ENCODE data around the gene PAX5. TPM values are rescaled to one million over a fixed set of nuclear protein-coding genes. Genes with fewer than 3 reads are reported as not detected.

Gene PAX5
- total and polyA plus RNA-seq, 2 donors (not counting 1 experiment from before 2014, with no cell fraction given): not detected

DNA sequence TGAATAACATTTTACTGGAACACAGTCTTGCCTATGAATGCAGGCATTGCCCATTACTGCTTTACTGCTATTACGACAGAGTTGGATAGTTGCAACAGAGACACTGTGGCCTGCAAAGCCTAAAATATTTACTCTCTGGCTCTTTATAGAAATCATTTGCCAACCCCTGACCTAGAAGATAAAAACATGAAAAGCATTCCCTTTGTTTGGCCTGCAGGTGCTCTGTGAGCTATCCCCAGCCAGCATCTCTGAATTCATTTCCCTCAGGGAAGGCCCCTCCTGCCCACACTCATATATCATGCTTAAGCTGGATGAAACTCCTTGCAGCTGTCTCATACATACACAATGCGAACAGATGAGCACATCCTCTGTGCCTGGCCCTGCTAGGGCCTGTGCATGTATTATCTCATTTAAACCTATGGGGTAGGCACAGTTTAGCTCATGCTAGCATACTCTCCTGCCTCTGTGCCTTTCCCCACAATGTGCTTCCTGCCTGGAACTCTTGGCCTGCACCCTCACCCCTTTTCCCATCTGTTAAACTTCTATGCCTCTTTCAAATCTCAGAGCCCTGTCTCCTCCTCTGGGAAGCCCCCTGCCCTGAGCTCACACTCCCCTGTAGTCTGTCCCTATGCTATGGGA, 193.1 kb downstream of the PAX5 start:
- Histone ChIP-seq H3K36me3 (ENCODE audit: control insufficient read depth, insufficient read depth, low read length) (no peaks in the 10 kb centered on the region), H3K27ac (ENCODE audit: insufficient read depth, low read length) (no peak overlapping the region), H2AFZ (ENCODE audit: low read length) (no peak overlapping the region), H3K27me3 (ENCODE audit: control insufficient read depth, insufficient read depth, low read length) (peaks cover 6% of the 10 kb centered on the region), H3K4me1 (ENCODE audit: control insufficient read depth, extremely low read depth, insufficient read depth, low read length) (no peaks in the 10 kb centered on the region), H3K79me2 (ENCODE audit: control insufficient read depth, insufficient read depth, low read length) (no peaks in the 10 kb centered on the region), H3K9me3 (ENCODE audit: control insufficient read depth, insufficient read depth, low read depth, low read length) (no peaks in the 10 kb centered on the region), H3K4me2 (ENCODE audit: extremely low read depth, insufficient read depth, low read length) (no peak overlapping the region), H4K20me1 (ENCODE audit: control insufficient read depth, extremely low read depth, insufficient read depth, low read length) (no peaks in the 10 kb centered on the region), H3K9ac (ENCODE audit: insufficient read depth, low read length) (no peak overlapping the region), H3K4me3 (replicated peaks in 1 of 4; ENCODE audit: control extremely low read depth in 1 of 4, insufficient read depth in 1 of 4, low read depth in 3 of 4, low read length in 4 of 4) (no peak overlapping the region)
- TF ChIP-seq, protein P1, sequence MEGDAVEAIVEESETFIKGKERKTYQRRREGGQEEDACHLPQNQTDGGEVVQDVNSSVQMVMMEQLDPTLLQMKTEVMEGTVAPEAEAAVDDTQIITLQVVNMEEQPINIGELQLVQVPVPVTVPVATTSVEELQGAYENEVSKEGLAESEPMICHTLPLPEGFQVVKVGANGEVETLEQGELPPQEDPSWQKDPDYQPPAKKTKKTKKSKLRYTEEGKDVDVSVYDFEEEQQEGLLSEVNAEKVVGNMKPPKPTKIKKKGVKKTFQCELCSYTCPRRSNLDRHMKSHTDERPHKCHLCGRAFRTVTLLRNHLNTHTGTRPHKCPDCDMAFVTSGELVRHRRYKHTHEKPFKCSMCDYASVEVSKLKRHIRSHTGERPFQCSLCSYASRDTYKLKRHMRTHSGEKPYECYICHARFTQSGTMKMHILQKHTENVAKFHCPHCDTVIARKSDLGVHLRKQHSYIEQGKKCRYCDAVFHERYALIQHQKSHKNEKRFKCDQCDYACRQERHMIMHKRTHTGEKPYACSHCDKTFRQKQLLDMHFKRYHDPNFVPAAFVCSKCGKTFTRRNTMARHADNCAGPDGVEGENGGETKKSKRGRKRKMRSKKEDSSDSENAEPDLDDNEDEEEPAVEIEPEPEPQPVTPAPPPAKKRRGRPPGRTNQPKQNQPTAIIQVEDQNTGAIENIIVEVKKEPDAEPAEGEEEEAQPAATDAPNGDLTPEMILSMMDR (conservative IDR thresholded peaks at IDR 0.05 in 1 of 2, IDR thresholded peaks at IDR 0.05 in 1 of 2; ENCODE audit: low read depth in 1 of 2, low read length in 2 of 2): no peak
- no peak for TF ChIP-seq EZH2 (IDR thresholded peaks at IDR 0.05; ENCODE audit: low read length, missing control alignments)
- no peak for DNase-seq (ENCODE audit: low read depth in 2 of 2)

DNA sequence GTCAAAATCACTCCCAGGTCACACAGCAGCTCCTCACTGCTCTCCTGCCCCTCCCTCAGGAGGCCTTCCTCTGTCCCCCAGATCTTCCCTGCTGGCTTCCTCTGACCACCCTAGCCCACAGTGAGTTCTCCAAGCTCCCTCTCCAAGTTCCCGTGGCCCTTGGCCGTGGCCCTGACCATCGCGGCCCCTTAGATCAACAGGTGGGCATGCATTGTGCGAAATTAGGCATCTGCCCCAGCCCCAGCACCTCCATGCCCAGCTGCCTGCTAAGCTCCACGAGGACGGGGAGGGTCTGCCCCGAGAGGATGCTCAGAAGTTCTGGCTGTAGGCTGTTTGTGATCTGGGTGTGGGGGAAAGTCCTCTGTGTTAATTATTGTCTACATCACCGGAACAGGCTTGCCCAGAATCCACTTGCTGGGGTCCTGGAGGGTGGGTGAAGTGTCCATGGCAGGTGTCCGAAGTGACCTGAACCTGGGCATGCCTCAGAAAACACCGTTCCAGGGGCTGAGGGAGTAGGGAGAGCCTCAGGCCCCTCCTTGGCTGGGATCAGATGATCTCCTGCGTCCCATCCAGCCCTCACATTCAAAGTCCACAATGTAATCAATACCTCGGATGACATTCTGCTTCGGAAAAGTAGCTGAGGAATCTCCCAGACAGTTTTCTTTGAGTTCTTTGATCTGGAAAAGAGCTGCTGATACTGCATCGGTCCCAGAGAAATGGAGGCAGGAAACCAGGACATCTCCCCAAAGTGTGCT, 194.8 kb downstream of the PAX5 start:
- Histone ChIP-seq H3K4me1 (ENCODE audit: control insufficient read depth, extremely low read depth, insufficient read depth, low read length) (no peaks in the 10 kb centered on the region), H3K9ac (ENCODE audit: insufficient read depth, low read length) (no peak overlapping the region), H4K20me1 (ENCODE audit: control insufficient read depth, extremely low read depth, insufficient read depth, low read length) (no peaks in the 10 kb centered on the region), H3K4me3 (replicated peaks in 1 of 4; ENCODE audit: control extremely low read depth in 1 of 4, insufficient read depth in 1 of 4, low read depth in 3 of 4, low read length in 4 of 4) (no peak overlapping the region), H3K27me3 (ENCODE audit: control insufficient read depth, insufficient read depth, low read length) (peaks cover 5% of the 10 kb centered on the region), H3K79me2 (ENCODE audit: control insufficient read depth, insufficient read depth, low read length) (no peaks in the 10 kb centered on the region), H3K36me3 (ENCODE audit: control insufficient read depth, insufficient read depth, low read length) (no peaks in the 10 kb centered on the region), H3K27ac (ENCODE audit: insufficient read depth, low read length) (no peak overlapping the region), H2AFZ (ENCODE audit: low read length) (no peak overlapping the region), H3K9me3 (ENCODE audit: control insufficient read depth, insufficient read depth, low read depth, low read length) (no peaks in the 10 kb centered on the region), H3K4me2 (ENCODE audit: extremely low read depth, insufficient read depth, low read length) (no peak overlapping the region)
- TF ChIP-seq EZH2 (IDR thresholded peaks at IDR 0.05; ENCODE audit: low read length, missing control alignments): no peak
- TF ChIP-seq, protein P1 (conservative IDR thresholded peaks at IDR 0.05 in 1 of 2, IDR thresholded peaks at IDR 0.05 in 1 of 2; ENCODE audit: low read depth in 1 of 2, low read length in 2 of 2): no peak
- no peak for DNase-seq (ENCODE audit: low read depth in 2 of 2)

DNA sequence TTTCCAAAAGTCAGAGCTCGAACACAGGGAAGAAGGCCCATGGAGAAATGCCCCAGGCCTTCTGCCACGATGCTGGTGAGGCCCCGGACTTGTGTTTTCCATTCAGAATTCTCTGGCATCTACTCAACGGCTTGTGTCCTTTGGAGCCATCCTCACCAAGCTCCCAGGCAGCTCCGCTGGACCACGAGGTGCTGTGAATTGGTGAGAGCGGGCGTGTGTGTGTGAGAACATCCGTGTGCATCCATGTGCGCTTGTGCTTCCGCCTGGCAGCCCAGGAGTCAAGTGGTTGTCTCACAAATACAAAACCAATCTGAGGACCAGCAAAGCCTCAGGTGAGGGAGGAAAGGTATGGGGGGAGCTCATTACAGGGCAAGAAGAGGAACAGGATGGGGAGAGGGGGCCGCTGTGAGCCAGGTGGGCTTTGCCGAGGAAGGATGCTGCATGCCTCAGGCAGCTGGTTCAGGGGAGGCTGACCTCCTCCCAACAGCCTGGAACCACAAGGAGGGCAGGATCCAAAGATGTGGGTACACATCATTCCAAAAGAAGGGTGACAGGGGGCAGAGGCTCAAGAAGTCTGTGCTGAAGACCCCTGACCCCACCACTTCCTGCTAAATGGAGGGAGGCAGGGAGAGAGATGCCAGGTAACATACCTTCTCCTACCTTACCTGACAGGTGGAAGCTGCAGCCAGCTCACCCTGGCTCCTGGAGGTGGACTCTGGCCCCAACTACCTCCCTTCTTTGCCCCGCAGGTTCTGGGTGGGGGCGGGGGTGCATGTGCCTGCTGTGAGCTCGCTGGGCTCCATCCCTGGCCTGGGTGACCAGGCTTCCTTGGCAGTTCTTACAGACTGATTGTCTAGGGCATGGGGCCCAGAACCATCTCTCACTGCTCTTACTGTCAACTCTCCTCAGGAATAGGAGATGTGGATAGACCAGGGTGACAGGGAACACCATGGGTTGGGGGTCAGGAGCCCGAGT, 196.3 kb downstream of the PAX5 start:
- no peak overlapping the region for H2AFZ ChIP-seq (ENCODE audit: low read length)
- H3K36me3 ChIP-seq (ENCODE audit: control insufficient read depth, insufficient read depth, low read length): no peaks in the 10 kb centered on the region
- no peaks in the 10 kb centered on the region for H4K20me1 ChIP-seq (ENCODE audit: control insufficient read depth, extremely low read depth, insufficient read depth, low read length)
- H3K9ac ChIP-seq (ENCODE audit: insufficient read depth, low read length): no peak overlapping the region
- H3K27me3 ChIP-seq (ENCODE audit: control insufficient read depth, insufficient read depth, low read length): peaks cover 5% of the 10 kb centered on the region
- no peak for DNase-seq (ENCODE audit: low read depth in 2 of 2)
- H3K4me2 ChIP-seq (ENCODE audit: extremely low read depth, insufficient read depth, low read length): no peak overlapping the region
- H3K27ac ChIP-seq (ENCODE audit: insufficient read depth, low read length): no peak overlapping the region
- H3K4me3 ChIP-seq (replicated peaks in 1 of 4; ENCODE audit: control extremely low read depth in 1 of 4, insufficient read depth in 1 of 4, low read depth in 3 of 4, low read length in 4 of 4): no peak overlapping the region
- no peaks in the 10 kb centered on the region for H3K4me1 ChIP-seq (ENCODE audit: control insufficient read depth, extremely low read depth, insufficient read depth, low read length)
- TF ChIP-seq, protein P1 (conservative IDR thresholded peaks at IDR 0.05 in 1 of 2, IDR thresholded peaks at IDR 0.05 in 1 of 2; ENCODE audit: low read depth in 1 of 2, low read length in 2 of 2): no peak
- no peak for TF ChIP-seq EZH2 (IDR thresholded peaks at IDR 0.05; ENCODE audit: low read length, missing control alignments)
- no peaks in the 10 kb centered on the region for H3K79me2 ChIP-seq (ENCODE audit: control insufficient read depth, insufficient read depth, low read length)
- H3K9me3 ChIP-seq (ENCODE audit: control insufficient read depth, insufficient read depth, low read depth, low read length): no peaks in the 10 kb centered on the region
